Esophagus muscularis mucosa (tissue), 4 donors: ENCODE data around the gene AKR1E2. TPM values are rescaled to one million over a fixed set of nuclear protein-coding genes. Genes with fewer than 3 reads are reported as not detected.
A peak's percentile ranks its signal among the peaks of the same experiment; 100 is the strongest.

Source experiments
- DNase-seq: peaks from one replicate; pipeline ENCODE4 v3.0.0-alpha.2; 2017; ENCODE audit errors: extremely low spot score
- H3K27ac ChIP-seq, 4 donors: fragments of 200-600 bp; sonication (generic); replicated peaks in 1 of 4; 1 replicate in 3 of 4; 2 replicates in 1 of 4; pipeline ENCODE4 v1.5.1; 2016 to 2019; ENCODE audit warnings: mild to moderate bottlenecking in 1 of 4
- H3K27me3 ChIP-seq, 4 donors: fragments of 200-600 bp; sonication (generic); one replicate each; pipeline versions ENCODE4 v1.5.1 to v1.6.0; 2016 to 2019
- H3K36me3 ChIP-seq, 4 donors: fragments of 200-600 bp; sonication (generic); one replicate each; pipeline ENCODE4 v1.5.1; 2016 to 2019
- H3K4me1 ChIP-seq, 4 donors: fragments of 200-600 bp; sonication (generic); one replicate each; pipeline ENCODE4 v1.5.1; 2016 to 2019
- H3K4me3 ChIP-seq, 4 donors: fragments of 200-600 bp; sonication (generic); 1 replicate in 2 of 4; 2 replicates in 2 of 4; pipeline ENCODE4 v1.5.1; 2016 to 2019; ENCODE audit warnings: mild to moderate bottlenecking in 4 of 4, moderate library complexity in 1 of 4
- H3K9me3 ChIP-seq, 4 donors: fragments of 200-600 bp; sonication (generic); 1 replicate in 3 of 4; 2 replicates in 1 of 4; pipeline ENCODE4 v1.5.1; 2016 to 2019
- CTCF ChIP-seq, 3 experiments: fragments of 200-600 bp in 2 of 3; fragments of 450-650 bp in 1 of 3; sonication (generic) in 2 of 3; IDR thresholded peaks; one replicate each; pipeline ENCODE4 v1.5.1; 2017 to 2019; ENCODE audit warnings: antibody characterized with exemption in 3 of 3, mild to moderate bottlenecking in 2 of 3, moderate library complexity in 1 of 3
- EP300 ChIP-seq: sonication (generic); formaldehyde crosslinking; IDR thresholded peaks from one replicate; pipeline ENCODE4 v1.6.1; 2017; ENCODE audit warnings: antibody characterized with exemption
- POLR2A ChIP-seq: fragments of 450-650 bp; IDR thresholded peaks from one replicate; pipeline ENCODE4 v1.6.1; 2017; ENCODE audit warnings: antibody characterized with exemption, moderate library complexity, mild to moderate bottlenecking, low read depth
- POLR2AphosphoS5 ChIP-seq, 2 donors: sonication (generic); formaldehyde crosslinking; IDR thresholded peaks; one replicate each; pipeline ENCODE4 v1.6.1; 2017; ENCODE audit warnings: antibody characterized with exemption in 2 of 2
- WGBS: methylation state at CpG from one replicate; pipeline ENCODE4 v1.1.5; 2018; 5-methylcytosine and 5-hydroxymethylcytosine counted together
- intact Hi-C: fragments of 100-400 bp; cut with DNase I; formaldehyde crosslinking; loops from one replicate; pipeline ENCODE4 v1.15.1; 2023
- total RNA-seq, 4 donors: library from RNA; depleted of rRNA; stranded (reverse); fragments of >200 nt; gene quantifications; one replicate each; pipeline versions ENCODE4 v1.1.0 to v1.2.1, GENCODE V29; 2016

Gene AKR1E2
- 10 to 100 TPM; 16.5 to 21.0 (median 18.0) TPM for total RNA-seq

GRCh38 chr10:4825868-4826791 is at the start of gene AKR1E2:
Gene AKR1E2 (plus strand): TSS chr10:4826207. CDS start chr10:4826325, 118 bp downstream.
- TF ChIP-seq CTCF (IDR thresholded peaks at IDR 0.05) (no peak), POLR2AphosphoS5 (IDR thresholded peaks at IDR 0.05) (peak; percentile 76)
- H3K27me3 ChIP-seq, result no peaks in the 10 kb centered on the region
- peak within 1 kb of the TSS; percentile 67 to 82 (median 72) for H3K4me3 ChIP-seq
- H3K27ac ChIP-seq, result peak within 1 kb of the TSS; percentile 91 to 97 (median 96)
- intact Hi-C loops, result no loop called here
- 9% methylated on average over 7 of the region's 87 CpGs for whole genome bisulfite sequencing
- H3K9me3 ChIP-seq, result no peaks in the 10 kb centered on the region
- peaks cover 5 to 38% (median 23%) of the 10 kb centered on the region in 4 donors for H3K4me1 ChIP-seq
- H3K36me3 ChIP-seq, result peaks cover 0 to 5% (median 3%) of the 10 kb centered on the region in 4 donors
- DNase-seq, result peak; percentile 96

DNA sequence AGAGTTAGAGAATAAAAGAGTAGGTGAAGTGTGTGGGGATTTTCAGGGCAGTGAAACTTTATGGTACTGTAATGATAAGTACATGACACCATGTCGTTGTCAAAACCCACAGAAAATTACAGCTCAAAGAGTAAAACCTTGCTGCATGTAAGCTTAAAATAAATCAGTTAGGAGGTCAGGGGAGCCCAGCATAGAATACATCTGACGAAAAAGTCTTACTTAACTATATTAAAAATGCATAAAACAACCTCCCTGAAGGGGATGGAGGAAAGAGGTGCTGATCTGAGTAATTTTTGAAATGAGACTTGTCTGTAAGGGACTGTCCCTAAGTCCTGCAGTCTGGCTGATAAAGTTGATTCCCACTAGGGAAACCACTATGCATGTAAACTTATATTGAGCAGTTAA is 49.8 kb upstream of the AKR1E2 start:
- TF ChIP-seq POLR2A (no peak), CTCF (IDR thresholded peaks at IDR 0.05) (no peak), POLR2AphosphoS5 (IDR thresholded peaks at IDR 0.05) (no peak), EP300 (no peak)
- H3K9me3 ChIP-seq, result no peaks in the 10 kb centered on the region
- intact Hi-C loops, result no loop called here
- H3K27ac ChIP-seq, result no peak overlapping the region
- H3K4me3 ChIP-seq, result no peak overlapping the region
- no peaks in the 10 kb centered on the region for H3K27me3 ChIP-seq
- H3K36me3 ChIP-seq, result no peaks in the 10 kb centered on the region
- no peak for DNase-seq
- H3K4me1 ChIP-seq, result peaks cover 8 to 17% (median 13%) of the 10 kb centered on the region in 4 donors
- WGBS, result 94% methylated on average over 2 of the region's 2 CpGs

DNA sequence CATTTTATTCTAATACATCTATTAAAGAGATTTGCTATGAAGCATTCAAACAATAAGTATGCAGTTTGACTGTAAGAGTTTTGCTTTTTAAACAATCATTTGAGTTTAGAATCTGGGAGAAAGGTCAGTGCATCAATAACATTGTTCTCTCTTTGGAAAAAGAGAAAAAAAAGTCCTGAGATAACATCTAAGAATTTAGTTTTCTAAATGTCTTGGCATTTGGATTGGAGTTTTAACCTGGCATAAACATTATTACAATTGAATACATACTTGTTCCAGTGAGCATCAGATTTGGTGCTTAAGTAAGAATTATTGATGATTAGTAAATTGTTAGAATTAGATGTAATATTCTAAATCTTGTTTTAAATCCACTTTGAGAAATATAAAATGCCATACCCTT is 47.2 kb upstream of the AKR1E2 start:
- intact Hi-C loops, result no loop called here
- no peak overlapping the region for H3K27ac ChIP-seq
- H3K9me3 ChIP-seq, result no peaks in the 10 kb centered on the region
- peaks cover 0 to 8% (median 6%) of the 10 kb centered on the region in 4 donors for H3K4me1 ChIP-seq
- H3K4me3 ChIP-seq, result no peak overlapping the region
- no peaks in the 10 kb centered on the region for H3K27me3 ChIP-seq
- no peak for TF ChIP-seq EP300
- TF ChIP-seq POLR2A, result no peak
- TF ChIP-seq POLR2AphosphoS5 (IDR thresholded peaks at IDR 0.05), result no peak
- no peak for DNase-seq
- no peaks in the 10 kb centered on the region for H3K36me3 ChIP-seq

- Histone ChIP-seq H3K4me3 (no peak overlapping the region), H3K27me3 (no peaks in the 10 kb centered on the region), H3K4me1 (peaks cover 0 to 8% (median 6%) of the 10 kb centered on the region in 4 donors), H3K27ac (no peak overlapping the region), H3K9me3 (no peaks in the 10 kb centered on the region), H3K36me3 (no peaks in the 10 kb centered on the region)
- DNase-seq, result no peak
- intact Hi-C loops, result no loop called here
- TF ChIP-seq EP300, result no peak
- no peak for TF ChIP-seq POLR2AphosphoS5 (IDR thresholded peaks at IDR 0.05)
- no peak for TF ChIP-seq CTCF (IDR thresholded peaks at IDR 0.05)
- no peak for TF ChIP-seq POLR2A
- WGBS, result 60% methylated on average over 2 of the region's 2 CpGs
Measured at GRCh38 chr10:4780091-4780490, 45.9 kb upstream of the AKR1E2 start.

DNA sequence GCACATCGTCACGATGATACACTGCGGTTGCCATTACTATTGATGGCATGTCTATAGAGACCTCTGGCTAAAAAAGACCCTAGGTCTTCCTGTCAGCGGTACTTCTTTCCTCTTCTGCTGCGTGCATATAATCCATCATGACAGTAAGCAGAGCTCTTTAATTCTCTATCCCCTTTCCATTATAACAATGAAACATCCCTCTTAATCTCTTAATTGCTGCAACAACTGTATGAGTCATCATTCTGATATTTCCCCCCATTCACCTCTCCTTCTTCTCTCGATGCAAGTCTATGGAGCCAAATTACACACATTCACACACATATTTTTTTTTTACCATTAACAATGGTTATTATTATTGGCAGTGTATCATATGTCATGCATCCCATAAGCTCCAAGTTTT is 45.2 kb upstream of the AKR1E2 start:
- Histone ChIP-seq H3K4me3 (no peak overlapping the region), H3K27me3 (no peaks in the 10 kb centered on the region), H3K27ac (no peak overlapping the region), H3K4me1 (peaks cover 0 to 8% (median 6%) of the 10 kb centered on the region in 4 donors), H3K36me3 (no peaks in the 10 kb centered on the region), H3K9me3 (no peaks in the 10 kb centered on the region)
- TF ChIP-seq POLR2AphosphoS5 (IDR thresholded peaks at IDR 0.05), result no peak
- TF ChIP-seq CTCF (IDR thresholded peaks at IDR 0.05), result no peak
- intact Hi-C loops, result no loop called here
- DNase-seq, result no peak
- WGBS, result 72% methylated on average over 6 of the region's 6 CpGs
